Natural killer cell (primary cell): Measurements from ENCODE around the gene PPM1F. TPM values are rescaled to one million over a fixed set of nuclear protein-coding genes. Genes with fewer than 3 reads are reported as not detected.
A peak's percentile ranks its signal among the peaks of the same experiment; 100 is the strongest.

Experiments used
- ATAC-seq, 3 donors: fragments of 150-1000 bp in 2 of 3; fragments of 200-7000 bp in 1 of 3; cut with Tn5 transposase; 1 replicate in 1 of 3; 2 replicates in 2 of 3; pipeline ENCODE4 v1.10.0; 2021; ENCODE audit warnings: mild to moderate bottlenecking in 2 of 3, moderate library complexity in 2 of 3
- DNase-seq, 2 donors: peaks; one replicate each; pipeline versions ENCODE4 v3.0.0 to v3.0.0-alpha.2; 2013 to 2021; ENCODE audit warnings: mixed read lengths in 1 of 2
- H3K27ac ChIP-seq: one replicate; pipeline ENCODE4 v1.5.1; 2013; ENCODE audit warnings: mild to moderate bottlenecking, low read length
- H3K27me3 ChIP-seq: one replicate; pipeline ENCODE4 v1.6.1; 2013; ENCODE audit warnings: low read length; ENCODE audit not compliant: control insufficient read depth, insufficient read depth
- H3K36me3 ChIP-seq: one replicate; pipeline ENCODE4 v1.6.1; 2013; ENCODE audit warnings: low read length; ENCODE audit not compliant: control insufficient read depth, insufficient read depth
- H3K4me1 ChIP-seq: one replicate; pipeline ENCODE4 v1.6.1; 2013; ENCODE audit warnings: low read length; ENCODE audit not compliant: control insufficient read depth, insufficient read depth
- H3K4me3 ChIP-seq: one replicate; pipeline ENCODE4 v1.5.1; 2013; ENCODE audit warnings: low read length
- H3K9me3 ChIP-seq: one replicate; pipeline ENCODE4 v1.6.1; 2013; ENCODE audit warnings: low read length; ENCODE audit not compliant: control insufficient read depth, insufficient read depth
- H3K27ac Mint-ChIP-seq, 2 donors: one replicate each; pipeline ENCODE4 v1.8.0; 2022; ENCODE audit warnings: mild to moderate bottlenecking in 2 of 2, mixed read lengths in 2 of 2, moderate library complexity in 1 of 2
- H3K27me3 Mint-ChIP-seq, 2 donors: one replicate each; pipeline ENCODE4 v1.8.0; 2022; ENCODE audit warnings: low read depth in 2 of 2, mixed read lengths in 2 of 2
- H3K36me3 Mint-ChIP-seq: one replicate; pipeline ENCODE4 v1.8.0; 2022; ENCODE audit warnings: mixed read lengths
- H3K4me1 Mint-ChIP-seq, 2 donors: one replicate each; pipeline ENCODE4 v1.8.0; 2022; ENCODE audit warnings: mixed read lengths in 2 of 2
- H3K4me3 Mint-ChIP-seq: one replicate; pipeline ENCODE4 v1.8.0; 2022; ENCODE audit warnings: mild to moderate bottlenecking, moderate library complexity, mixed read lengths
- H3K9me3 Mint-ChIP-seq, 2 donors: one replicate each; pipeline ENCODE4 v1.8.0; 2022; ENCODE audit warnings: mixed read lengths in 2 of 2
- WGBS: methylation state at CpG from one replicate; pipeline ENCODE4 v1.1.7; 2013; ENCODE audit warnings: missing lambda C conversion rate; ENCODE audit not compliant: insufficient coverage; 5-methylcytosine and 5-hydroxymethylcytosine counted together
- intact Hi-C: fragments of 100-400 bp; cut with micrococcal nuclease; formaldehyde crosslinking; loops from one replicate; pipeline ENCODE4 v1.14.2; 2022
- total RNA-seq, 4 donors: library from RNA; stranded (reverse); fragments of 120-200 nt in 1 of 4; gene quantifications; one replicate each; pipeline versions ENCODE4 v1.2.3 to v1.2.4, GENCODE V29; 2013 to 2022
- TF ChIP-seq, protein P1 (sequence below): fragments of 200-600 bp; IDR thresholded peaks from one replicate; pipeline ENCODE4 v1.8.0; 2022; ENCODE audit warnings: antibody characterized with exemption

The PPM1F gene
- total RNA-seq, 3 donors from 2014 or later (not counting 1 experiment from before 2014, with no cell fraction given): 25.1 to 30.3 (median 25.5) TPM

GRCh38 chr22:21929253-21929652 lies 23.4 kb downstream of the PPM1F start:
- ATAC-seq: no peak
- Mint-ChIP-seq H3K27ac (no peak overlapping the region), H3K4me3 (no peak overlapping the region), H3K27me3 (no peaks in the 10 kb centered on the region), H3K9me3 (no peaks in the 10 kb centered on the region), H3K4me1 (no peaks in the 10 kb centered on the region), H3K36me3 (no peaks in the 10 kb centered on the region)
- Histone ChIP-seq H3K27me3 (no peaks in the 10 kb centered on the region), H3K9me3 (no peaks in the 10 kb centered on the region), H3K36me3 (peaks cover 29% of the 10 kb centered on the region), H3K4me3 (no peak overlapping the region), H3K4me1 (no peaks in the 10 kb centered on the region), H3K27ac (no peak overlapping the region)
- TF ChIP-seq, protein P1, sequence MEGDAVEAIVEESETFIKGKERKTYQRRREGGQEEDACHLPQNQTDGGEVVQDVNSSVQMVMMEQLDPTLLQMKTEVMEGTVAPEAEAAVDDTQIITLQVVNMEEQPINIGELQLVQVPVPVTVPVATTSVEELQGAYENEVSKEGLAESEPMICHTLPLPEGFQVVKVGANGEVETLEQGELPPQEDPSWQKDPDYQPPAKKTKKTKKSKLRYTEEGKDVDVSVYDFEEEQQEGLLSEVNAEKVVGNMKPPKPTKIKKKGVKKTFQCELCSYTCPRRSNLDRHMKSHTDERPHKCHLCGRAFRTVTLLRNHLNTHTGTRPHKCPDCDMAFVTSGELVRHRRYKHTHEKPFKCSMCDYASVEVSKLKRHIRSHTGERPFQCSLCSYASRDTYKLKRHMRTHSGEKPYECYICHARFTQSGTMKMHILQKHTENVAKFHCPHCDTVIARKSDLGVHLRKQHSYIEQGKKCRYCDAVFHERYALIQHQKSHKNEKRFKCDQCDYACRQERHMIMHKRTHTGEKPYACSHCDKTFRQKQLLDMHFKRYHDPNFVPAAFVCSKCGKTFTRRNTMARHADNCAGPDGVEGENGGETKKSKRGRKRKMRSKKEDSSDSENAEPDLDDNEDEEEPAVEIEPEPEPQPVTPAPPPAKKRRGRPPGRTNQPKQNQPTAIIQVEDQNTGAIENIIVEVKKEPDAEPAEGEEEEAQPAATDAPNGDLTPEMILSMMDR: no peak
- 96% methylated on average over 6 of the region's 6 CpGs for WGBS
- intact Hi-C loops: no loop called here
- no peak for DNase-seq

- TF ChIP-seq, protein P1: no peak
- Histone ChIP-seq H3K36me3 (peaks cover 23% of the 10 kb centered on the region), H3K4me3 (no peak overlapping the region), H3K4me1 (no peaks in the 10 kb centered on the region), H3K27me3 (no peaks in the 10 kb centered on the region), H3K27ac (no peak overlapping the region), H3K9me3 (no peaks in the 10 kb centered on the region)
- Mint-ChIP-seq H3K4me3 (no peak overlapping the region), H3K4me1 (no peaks in the 10 kb centered on the region), H3K27me3 (no peaks in the 10 kb centered on the region), H3K9me3 (no peaks in the 10 kb centered on the region), H3K36me3 (no peaks in the 10 kb centered on the region), H3K27ac (no peak overlapping the region)
- ATAC-seq (no peak), DNase-seq (no peak)
- WGBS: 87% methylated on average over 12 of the region's 12 CpGs
- intact Hi-C loops: no loop called here
Measured at GRCh38 chr22:21928048-21928447, 24.6 kb downstream of the PPM1F start.

GRCh38 chr22:21927174-21927823 lies 25.3 kb downstream of the PPM1F start:
- 83% methylated on average over 16 of the region's 16 CpGs for WGBS
- H3K9me3 ChIP-seq: no peaks in the 10 kb centered on the region
- Mint-ChIP-seq H3K4me1 (no peaks in the 10 kb centered on the region), H3K27ac (peak overlapping the region in 1 of 2 donors; percentile 45), H3K9me3 (no peaks in the 10 kb centered on the region), H3K27me3 (no peaks in the 10 kb centered on the region), H3K4me3 (no peak overlapping the region), H3K36me3 (no peaks in the 10 kb centered on the region)
- TF ChIP-seq, protein P1: no peak
- H3K36me3 ChIP-seq: peaks cover 16% of the 10 kb centered on the region
- ATAC-seq (no peak), DNase-seq (no peak)
- no peak overlapping the region for H3K4me3 ChIP-seq
- H3K4me1 ChIP-seq: no peaks in the 10 kb centered on the region
- no peak overlapping the region for H3K27ac ChIP-seq
- intact Hi-C loops: no loop called here
- H3K27me3 ChIP-seq: no peaks in the 10 kb centered on the region

DNA sequence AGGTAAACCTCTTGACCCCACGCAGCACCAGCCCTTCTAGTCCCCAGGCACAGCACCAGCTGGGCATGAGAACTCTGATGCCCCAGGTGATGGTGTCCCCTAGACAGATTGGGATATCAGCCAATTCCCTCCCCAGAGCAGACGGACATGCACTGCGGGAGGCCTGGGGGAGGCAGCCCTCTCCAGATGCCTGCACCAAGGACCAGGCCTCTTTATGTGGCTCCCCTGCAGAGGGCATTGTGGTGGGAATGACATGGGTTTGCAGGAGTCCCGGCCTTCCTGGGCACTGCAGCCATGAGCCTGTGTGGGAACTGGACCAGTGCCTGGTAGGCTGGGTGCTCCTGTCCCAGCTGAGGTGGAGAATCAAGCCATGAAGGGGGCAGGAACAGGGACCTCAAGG lies 25.9 kb downstream of the PPM1F start:
- ATAC-seq: no peak
- Histone ChIP-seq H3K27ac (no peak overlapping the region), H3K36me3 (peaks cover 14% of the 10 kb centered on the region), H3K4me1 (no peaks in the 10 kb centered on the region), H3K27me3 (no peaks in the 10 kb centered on the region), H3K9me3 (no peaks in the 10 kb centered on the region), H3K4me3 (no peak overlapping the region)
- Mint-ChIP-seq H3K4me3 (no peak overlapping the region), H3K27me3 (no peaks in the 10 kb centered on the region), H3K4me1 (no peaks in the 10 kb centered on the region), H3K9me3 (no peaks in the 10 kb centered on the region), H3K36me3 (no peaks in the 10 kb centered on the region), H3K27ac (peak overlapping the region in 1 of 2 donors; percentile 45)
- WGBS: 93% methylated on average over 4 of the region's 4 CpGs
- intact Hi-C loops: no loop called here
- no peak for DNase-seq
- TF ChIP-seq, protein P1: no peak
